ENCODE measurements around the gene RAB7A. TPM values are rescaled to one million over a fixed set of nuclear protein-coding genes. Genes with fewer than 3 reads are reported as not detected.
"Not testable (repeated sequence)": the region's sequence is repeated elsewhere in the genome, so short reads cannot be mapped to it uniquely, and the experiment has no call there.

RAB7A gene
- total and polyA plus RNA-seq, 2 experiments from 2014 or later, result 89.8 to 156 TPM

GRCh38 chr3:128832979-128833378 is 107.0 kb downstream of the RAB7A start:
- not testable (repeated sequence) for H3K36me3 ChIP-seq (ENCODE audit: insufficient read depth); H3K27me3 Mint-ChIP-seq (ENCODE audit: insufficient read depth, low read depth, poor library complexity); H3K27ac ChIP-seq (ENCODE audit: low read depth); H2AFZ ChIP-seq; H3K4me3 ChIP-seq; ATAC-seq; H3K4me2 ChIP-seq; H3K36me3 Mint-ChIP-seq (ENCODE audit: low read depth); H3F3A ChIP-seq (replicated peaks; ENCODE audit: low read depth); H4K20me1 ChIP-seq (replicated peaks; ENCODE audit: insufficient read depth); DNase-seq (ENCODE audit: low spot score); H3K4me1 ChIP-seq (ENCODE audit: insufficient read depth); H3K4me1 Mint-ChIP-seq; H3K27me3 ChIP-seq (ENCODE audit: insufficient read depth); H3K27ac Mint-ChIP-seq; H3K9me2 ChIP-seq (ENCODE audit: insufficient read depth); H3K4me3 Mint-ChIP-seq; H3K79me2 ChIP-seq (replicated peaks; ENCODE audit: insufficient read depth); H3K9me3 Mint-ChIP-seq

- Histone ChIP-seq H3K4me1 (ENCODE audit: insufficient read depth) (no peaks in the 10 kb centered on the region), H3K4me3 (no peak overlapping the region), H3F3A (replicated peaks; ENCODE audit: low read depth) (no peaks in the 10 kb centered on the region), H4K20me1 (replicated peaks; ENCODE audit: insufficient read depth) (no peaks in the 10 kb centered on the region), H3K9me2 (ENCODE audit: insufficient read depth) (no peaks in the 10 kb centered on the region), H3K79me2 (replicated peaks; ENCODE audit: insufficient read depth) (no peaks in the 10 kb centered on the region), H3K36me3 (ENCODE audit: insufficient read depth) (no peaks in the 10 kb centered on the region), H3K4me2 (no peak overlapping the region), H2AFZ (no peak overlapping the region), H3K27ac (ENCODE audit: low read depth) (no peak overlapping the region), H3K27me3 (ENCODE audit: insufficient read depth) (no peaks in the 10 kb centered on the region)
- ATAC-seq, result no peak
- H3K27ac Mint-ChIP-seq, result no peak overlapping the region
- TF ChIP-seq NANOG (IDR thresholded peaks at IDR 0.05; ENCODE audit: borderline replicate concordance), result no peak
- no peak for TF ChIP-seq JUNB (IDR thresholded peaks at IDR 0.05; ENCODE audit: unreplicated experiment)
- no peak for TF ChIP-seq CTCF (conservative IDR thresholded peaks at IDR 0.05; ENCODE audit: low read depth in 2 of 2)
- TF ChIP-seq REST (IDR thresholded peaks at IDR 0.05; ENCODE audit: unreplicated experiment), result no peak
- no peak for TF ChIP-seq POLR2AphosphoS5 (IDR thresholded peaks at IDR 0.05; ENCODE audit: low read depth)
- TF ChIP-seq CREB1 (CRISPR knock-in tag; IDR thresholded peaks at IDR 0.05; ENCODE audit: low read depth), result no peak
- TF ChIP-seq ZNF114 (CRISPR knock-in tag; IDR thresholded peaks at IDR 0.05), result no peak
- TF ChIP-seq STAT1 (IDR thresholded peaks at IDR 0.05; ENCODE audit: unreplicated experiment), result no peak
- no peak for TF ChIP-seq ZNF331 (CRISPR knock-in tag; IDR thresholded peaks at IDR 0.05; ENCODE audit: low read depth)
- no peak for TF ChIP-seq ZNF462 (CRISPR knock-in tag; IDR thresholded peaks at IDR 0.05)
- no peak overlapping the region for H3K4me3 Mint-ChIP-seq
- peaks cover 2% of the 10 kb centered on the region for H3K27me3 Mint-ChIP-seq (ENCODE audit: insufficient read depth, low read depth, poor library complexity)
- H3K36me3 Mint-ChIP-seq (ENCODE audit: low read depth), result no peaks in the 10 kb centered on the region
- no peaks in the 10 kb centered on the region for H3K4me1 Mint-ChIP-seq
- H3K9me3 Mint-ChIP-seq, result peaks cover 2% of the 10 kb centered on the region
- no peak for DNase-seq (ENCODE audit: low spot score)
Observed at GRCh38 chr3:128835096-128835495, 109.1 kb downstream of the RAB7A start.
